ENCODE results near the gene CTPS2. TPM values are rescaled to one million over a fixed set of nuclear protein-coding genes. Genes with fewer than 3 reads are reported as not detected.

CTPS2 gene
- total RNA-seq, 1 experiment from 2014 or later = 3.8 TPM

DNA sequence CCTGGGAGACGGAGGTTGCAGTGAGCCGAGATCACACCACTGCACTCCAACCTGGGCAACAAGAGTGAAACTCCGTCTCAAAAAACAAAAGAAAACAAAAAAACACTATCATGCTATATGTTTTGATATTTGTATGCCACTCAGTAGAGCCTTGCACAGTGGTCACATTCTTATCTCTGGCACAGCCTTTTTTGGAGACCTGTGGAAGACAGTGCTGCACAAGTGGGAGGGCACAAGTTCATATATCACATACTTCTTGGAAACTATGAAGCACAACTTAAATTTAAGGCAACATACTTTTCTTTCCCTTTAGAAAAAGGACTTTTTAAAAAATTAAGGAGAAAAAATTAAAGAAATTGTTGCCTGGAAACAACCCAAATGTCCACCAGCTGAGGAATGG is 76.9 kb downstream of the CTPS2 start:
- ChIA-PET CTCF (no interaction called here), POLR2A (no interaction called here)
- no peaks in the 10 kb centered on the region for H3K9me3 ChIP-seq (ENCODE audit: control insufficient read depth, insufficient read depth, low read depth, low read length)
- H3K4me3 ChIP-seq (ENCODE audit: low read depth in 2 of 2, low read length in 2 of 2) = no peak overlapping the region
- ATAC-seq = no peak
- TF ChIP-seq, protein P1, sequence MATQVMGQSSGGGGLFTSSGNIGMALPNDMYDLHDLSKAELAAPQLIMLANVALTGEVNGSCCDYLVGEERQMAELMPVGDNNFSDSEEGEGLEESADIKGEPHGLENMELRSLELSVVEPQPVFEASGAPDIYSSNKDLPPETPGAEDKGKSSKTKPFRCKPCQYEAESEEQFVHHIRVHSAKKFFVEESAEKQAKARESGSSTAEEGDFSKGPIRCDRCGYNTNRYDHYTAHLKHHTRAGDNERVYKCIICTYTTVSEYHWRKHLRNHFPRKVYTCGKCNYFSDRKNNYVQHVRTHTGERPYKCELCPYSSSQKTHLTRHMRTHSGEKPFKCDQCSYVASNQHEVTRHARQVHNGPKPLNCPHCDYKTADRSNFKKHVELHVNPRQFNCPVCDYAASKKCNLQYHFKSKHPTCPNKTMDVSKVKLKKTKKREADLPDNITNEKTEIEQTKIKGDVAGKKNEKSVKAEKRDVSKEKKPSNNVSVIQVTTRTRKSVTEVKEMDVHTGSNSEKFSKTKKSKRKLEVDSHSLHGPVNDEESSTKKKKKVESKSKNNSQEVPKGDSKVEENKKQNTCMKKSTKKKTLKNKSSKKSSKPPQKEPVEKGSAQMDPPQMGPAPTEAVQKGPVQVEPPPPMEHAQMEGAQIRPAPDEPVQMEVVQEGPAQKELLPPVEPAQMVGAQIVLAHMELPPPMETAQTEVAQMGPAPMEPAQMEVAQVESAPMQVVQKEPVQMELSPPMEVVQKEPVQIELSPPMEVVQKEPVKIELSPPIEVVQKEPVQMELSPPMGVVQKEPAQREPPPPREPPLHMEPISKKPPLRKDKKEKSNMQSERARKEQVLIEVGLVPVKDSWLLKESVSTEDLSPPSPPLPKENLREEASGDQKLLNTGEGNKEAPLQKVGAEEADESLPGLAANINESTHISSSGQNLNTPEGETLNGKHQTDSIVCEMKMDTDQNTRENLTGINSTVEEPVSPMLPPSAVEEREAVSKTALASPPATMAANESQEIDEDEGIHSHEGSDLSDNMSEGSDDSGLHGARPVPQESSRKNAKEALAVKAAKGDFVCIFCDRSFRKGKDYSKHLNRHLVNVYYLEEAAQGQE (IDR thresholded peaks at IDR 0.05; ENCODE audit: insufficient read depth in 1 of 2, low read depth in 2 of 2, low read length in 1 of 2) = no peak
- TF ChIP-seq, protein P2, sequence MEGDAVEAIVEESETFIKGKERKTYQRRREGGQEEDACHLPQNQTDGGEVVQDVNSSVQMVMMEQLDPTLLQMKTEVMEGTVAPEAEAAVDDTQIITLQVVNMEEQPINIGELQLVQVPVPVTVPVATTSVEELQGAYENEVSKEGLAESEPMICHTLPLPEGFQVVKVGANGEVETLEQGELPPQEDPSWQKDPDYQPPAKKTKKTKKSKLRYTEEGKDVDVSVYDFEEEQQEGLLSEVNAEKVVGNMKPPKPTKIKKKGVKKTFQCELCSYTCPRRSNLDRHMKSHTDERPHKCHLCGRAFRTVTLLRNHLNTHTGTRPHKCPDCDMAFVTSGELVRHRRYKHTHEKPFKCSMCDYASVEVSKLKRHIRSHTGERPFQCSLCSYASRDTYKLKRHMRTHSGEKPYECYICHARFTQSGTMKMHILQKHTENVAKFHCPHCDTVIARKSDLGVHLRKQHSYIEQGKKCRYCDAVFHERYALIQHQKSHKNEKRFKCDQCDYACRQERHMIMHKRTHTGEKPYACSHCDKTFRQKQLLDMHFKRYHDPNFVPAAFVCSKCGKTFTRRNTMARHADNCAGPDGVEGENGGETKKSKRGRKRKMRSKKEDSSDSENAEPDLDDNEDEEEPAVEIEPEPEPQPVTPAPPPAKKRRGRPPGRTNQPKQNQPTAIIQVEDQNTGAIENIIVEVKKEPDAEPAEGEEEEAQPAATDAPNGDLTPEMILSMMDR (IDR thresholded peaks at IDR 0.05) = no peak
- TF ChIP-seq SIN3A (IDR thresholded peaks at IDR 0.05; ENCODE audit: borderline replicate concordance, insufficient read depth, low read depth, low read length) (no peak), POLR2AphosphoS5 (IDR thresholded peaks at IDR 0.05; ENCODE audit: low read depth, low read length) (no peak), TCF7L2 (IDR thresholded peaks at IDR 0.05; ENCODE audit: low read depth, low read length) (no peak)
- no peak overlapping the region for H3K27ac ChIP-seq (ENCODE audit: low read length)
- H3K4me1 ChIP-seq (ENCODE audit: control insufficient read depth, insufficient read depth, low read length) = no peaks in the 10 kb centered on the region
- intact Hi-C loops (cut with micrococcal nuclease; ENCODE audit: unreplicated experiment) (no loop called here), in situ Hi-C loops (cut with HindIII; ENCODE audit: low pct_unique_long_range_greater_than_20kb, low sequenced_read_pairs) (no loop called here)
- no peak for DNase-seq (ENCODE audit: low read depth, low spot score)
- BruUV-seq (replicated peaks) = no TSS peak
- H3K36me3 ChIP-seq (ENCODE audit: control insufficient read depth, insufficient read depth, low read length) = no peaks in the 10 kb centered on the region
- H3K27me3 ChIP-seq (ENCODE audit: control insufficient read depth, insufficient read depth, low read length) = no peaks in the 10 kb centered on the region

- intact Hi-C loops (cut with micrococcal nuclease; ENCODE audit: unreplicated experiment) (no loop called here), in situ Hi-C loops (cut with HindIII; ENCODE audit: low pct_unique_long_range_greater_than_20kb, low sequenced_read_pairs) (no loop called here)
- CTCF ChIA-PET = no interaction called here
- no TSS peak for BruUV-seq (replicated peaks)
- Histone ChIP-seq H3K27ac (ENCODE audit: low read length) (no peak overlapping the region), H3K36me3 (ENCODE audit: control insufficient read depth, insufficient read depth, low read length) (no peaks in the 10 kb centered on the region), H3K9me3 (ENCODE audit: control insufficient read depth, insufficient read depth, low read depth, low read length) (no peaks in the 10 kb centered on the region), H3K27me3 (ENCODE audit: control insufficient read depth, insufficient read depth, low read length) (no peaks in the 10 kb centered on the region), H3K4me1 (ENCODE audit: control insufficient read depth, insufficient read depth, low read length) (no peaks in the 10 kb centered on the region), H3K4me3 (ENCODE audit: low read depth in 2 of 2, low read length in 2 of 2) (no peak overlapping the region)
- POLR2A ChIA-PET = no interaction called here
- DNase-seq (ENCODE audit: low read depth, low spot score) = no peak
- TF ChIP-seq, protein P1 (IDR thresholded peaks at IDR 0.05; ENCODE audit: insufficient read depth in 1 of 2, low read depth in 2 of 2, low read length in 1 of 2) = no peak
- TF ChIP-seq SIN3A (IDR thresholded peaks at IDR 0.05; ENCODE audit: borderline replicate concordance, insufficient read depth, low read depth, low read length) (no peak), POLR2AphosphoS5 (IDR thresholded peaks at IDR 0.05; ENCODE audit: low read depth, low read length) (no peak), TCF7L2 (IDR thresholded peaks at IDR 0.05; ENCODE audit: low read depth, low read length) (no peak)
- TF ChIP-seq, protein P2 (IDR thresholded peaks at IDR 0.05) = no peak
- no peak for ATAC-seq
Observed at GRCh38 chrX:16635040-16635439, 77.4 kb downstream of the CTPS2 start.

All from Panc1 (cell line).